AG09309 (cell line): ENCODE data around the gene TPPP2.

Experiments
- DNase-seq: peaks from one replicate; pipeline ENCODE4 v3.0.0-alpha.2; 2010; ENCODE audit warnings: low read depth
- H3K4me3 ChIP-seq: 2 replicates; pipeline ENCODE4 v1.5.1; 2011; ENCODE audit warnings: mild to moderate bottlenecking, low read depth, low read length, moderate library complexity; ENCODE audit not compliant: control insufficient read depth
- CTCF ChIP-seq: IDR thresholded peaks from 2 replicates; pipeline ENCODE4 v1.5.1; 2011; ENCODE audit warnings: mild to moderate bottlenecking, low read depth, low read length, inconsistent platforms; ENCODE audit not compliant: insufficient read depth, control insufficient read depth; ENCODE audit errors: missing control alignments

TPPP2 gene

GRCh38 chr14:21056520-21057163, 26.6 kb downstream of the TPPP2 start:
- TF ChIP-seq CTCF, result no peak
- no peak for DNase-seq
- no peak overlapping the region for H3K4me3 ChIP-seq

GRCh38 chr14:21057803-21058675, 28.0 kb downstream of the TPPP2 start, which contains the start of gene RNASE8:
Gene RNASE8, plus strand, starts transcription at chr14:21057822. Its CDS starts 71 bp downstream, at chr14:21057893.
- no peak within 1 kb of the TSS for H3K4me3 ChIP-seq
- TF ChIP-seq CTCF, result no peak
- no peak for DNase-seq

GRCh38 chr14:21058903-21059302, 28.9 kb downstream of the TPPP2 start:
- no peak overlapping the region for H3K4me3 ChIP-seq
- no peak for DNase-seq
- no peak for TF ChIP-seq CTCF

GRCh38 chr14:21059842-21060613, 30.0 kb downstream of the TPPP2 start:
- no peak for TF ChIP-seq CTCF
- H3K4me3 ChIP-seq, result no peak overlapping the region
- no peak for DNase-seq

GRCh38 chr14:21060614-21061346, 30.8 kb downstream of the TPPP2 start:
- H3K4me3 ChIP-seq, result no peak overlapping the region
- DNase-seq, result no peak
- no peak for TF ChIP-seq CTCF

GRCh38 chr14:21061347-21061668, 31.3 kb downstream of the TPPP2 start:
- no peak for DNase-seq
- H3K4me3 ChIP-seq, result no peak overlapping the region
- no peak for TF ChIP-seq CTCF
